ENCODE measurements around the gene YIF1A. TPM values are rescaled to one million over a fixed set of nuclear protein-coding genes. Genes with fewer than 3 reads are reported as not detected.

YIF1A gene
- total RNA-seq, 1 experiment from 2014 or later, result 81.8 TPM

DNA sequence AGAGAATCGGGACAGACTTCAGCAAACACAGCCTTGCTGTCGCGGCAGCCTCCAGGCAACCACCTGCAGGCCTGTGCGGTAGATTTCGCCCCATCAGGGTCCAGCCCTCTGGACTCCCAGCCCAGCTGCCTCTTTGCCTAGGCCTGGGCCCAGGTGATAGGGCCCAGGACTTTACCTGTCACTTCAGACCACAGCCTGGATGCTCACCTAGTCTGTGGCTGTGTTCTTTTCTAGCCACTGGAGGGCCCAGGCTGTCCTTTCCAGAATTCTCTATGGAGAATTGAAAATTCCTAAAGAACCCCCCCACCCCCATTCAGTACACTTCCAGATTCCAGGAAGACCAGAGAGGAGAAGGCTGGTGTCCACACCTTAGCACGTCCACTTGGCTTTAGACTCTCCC lies 51.1 kb downstream of the YIF1A start:
- Histone ChIP-seq H3K27me3 (ENCODE audit: insufficient read depth, low read depth) (no peaks in the 10 kb centered on the region), H3K9me2 (ENCODE audit: insufficient read depth) (no peaks in the 10 kb centered on the region), H3K79me2 (ENCODE audit: low read depth) (no peaks in the 10 kb centered on the region), H3K4me3 (no peak overlapping the region), H3K27ac (no peak overlapping the region), H2AFZ (no peak overlapping the region), H3K4me2 (no peak overlapping the region), H4K20me1 (ENCODE audit: insufficient read depth) (no peaks in the 10 kb centered on the region; the same call in none of the 2 replicates), H3K36me3 (ENCODE audit: low read depth) (no peaks in the 10 kb centered on the region), H3F3A (ENCODE audit: insufficient read depth, low read depth) (no peaks in the 10 kb centered on the region), H3K4me1 (replicated peaks; ENCODE audit: insufficient read depth) (no peaks in the 10 kb centered on the region), H3K9me3 (ENCODE audit: insufficient read depth, low read depth) (no peaks in the 10 kb centered on the region)
- no TSS peak for BruUV-seq (replicated peaks)
- CTCF ChIA-PET, result no interaction called here
- POLR2A ChIA-PET (ENCODE audit: unreplicated experiment), result no interaction called here
- intact Hi-C loops (cut with micrococcal nuclease; ENCODE audit: unreplicated experiment), result no loop called here
- TF ChIP-seq EZH2 (IDR thresholded peaks at IDR 0.05; ENCODE audit: low read depth), result no peak
- TF ChIP-seq, protein P1, sequence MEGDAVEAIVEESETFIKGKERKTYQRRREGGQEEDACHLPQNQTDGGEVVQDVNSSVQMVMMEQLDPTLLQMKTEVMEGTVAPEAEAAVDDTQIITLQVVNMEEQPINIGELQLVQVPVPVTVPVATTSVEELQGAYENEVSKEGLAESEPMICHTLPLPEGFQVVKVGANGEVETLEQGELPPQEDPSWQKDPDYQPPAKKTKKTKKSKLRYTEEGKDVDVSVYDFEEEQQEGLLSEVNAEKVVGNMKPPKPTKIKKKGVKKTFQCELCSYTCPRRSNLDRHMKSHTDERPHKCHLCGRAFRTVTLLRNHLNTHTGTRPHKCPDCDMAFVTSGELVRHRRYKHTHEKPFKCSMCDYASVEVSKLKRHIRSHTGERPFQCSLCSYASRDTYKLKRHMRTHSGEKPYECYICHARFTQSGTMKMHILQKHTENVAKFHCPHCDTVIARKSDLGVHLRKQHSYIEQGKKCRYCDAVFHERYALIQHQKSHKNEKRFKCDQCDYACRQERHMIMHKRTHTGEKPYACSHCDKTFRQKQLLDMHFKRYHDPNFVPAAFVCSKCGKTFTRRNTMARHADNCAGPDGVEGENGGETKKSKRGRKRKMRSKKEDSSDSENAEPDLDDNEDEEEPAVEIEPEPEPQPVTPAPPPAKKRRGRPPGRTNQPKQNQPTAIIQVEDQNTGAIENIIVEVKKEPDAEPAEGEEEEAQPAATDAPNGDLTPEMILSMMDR (conservative IDR thresholded peaks at IDR 0.05), result no peak
- no peak for DNase-seq

DNA sequence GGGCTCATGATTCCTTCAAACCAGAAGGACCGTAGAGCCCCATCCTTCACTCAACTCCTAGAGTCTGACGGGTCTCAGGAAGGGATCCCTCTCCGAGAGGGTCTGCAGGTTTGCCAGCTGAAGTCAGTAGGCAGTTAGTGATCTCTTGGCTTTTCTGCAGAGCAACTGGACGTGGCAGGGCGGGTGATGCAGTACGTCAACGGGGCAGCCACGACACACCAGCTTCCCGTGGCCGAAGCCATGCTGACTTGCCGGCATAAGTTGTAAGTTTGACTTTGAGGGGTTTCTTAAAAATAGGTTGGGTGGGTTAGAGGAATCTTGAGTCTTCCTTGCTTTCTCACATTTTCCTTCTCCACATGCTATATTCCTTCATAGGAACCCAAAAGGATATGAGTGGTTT lies 53.8 kb downstream of the YIF1A start:
- Histone ChIP-seq H3K27me3 (ENCODE audit: insufficient read depth, low read depth) (no peaks in the 10 kb centered on the region), H2AFZ (no peak overlapping the region), H3K4me1 (replicated peaks; ENCODE audit: insufficient read depth) (no peaks in the 10 kb centered on the region), H3K9me2 (ENCODE audit: insufficient read depth) (no peaks in the 10 kb centered on the region), H4K20me1 (ENCODE audit: insufficient read depth) (no peaks in the 10 kb centered on the region; the same call in none of the 2 replicates), H3F3A (ENCODE audit: insufficient read depth, low read depth) (no peaks in the 10 kb centered on the region), H3K27ac (no peak overlapping the region), H3K36me3 (ENCODE audit: low read depth) (no peaks in the 10 kb centered on the region), H3K79me2 (ENCODE audit: low read depth) (no peaks in the 10 kb centered on the region), H3K9me3 (ENCODE audit: insufficient read depth, low read depth) (no peaks in the 10 kb centered on the region), H3K4me3 (no peak overlapping the region), H3K4me2 (no peak overlapping the region)
- DNase-seq, result no peak
- POLR2A ChIA-PET (ENCODE audit: unreplicated experiment), result interaction anchor here (0.6 kb wide), 1 partner anchor 72 kb away, joined by 4 read pairs; no protein-coding TSS in a partner anchor
- BruUV-seq (replicated peaks), result no TSS peak
- CTCF ChIA-PET, result interaction anchor here (0.6 kb wide), 1 partner anchor 406 kb away, joined by 4 read pairs; no protein-coding TSS in a partner anchor
- intact Hi-C loops (cut with micrococcal nuclease; ENCODE audit: unreplicated experiment), result no loop called here
- TF ChIP-seq, protein P1 (conservative IDR thresholded peaks at IDR 0.05), result no peak
- no peak for TF ChIP-seq EZH2 (IDR thresholded peaks at IDR 0.05; ENCODE audit: low read depth)

Other genes starting within 250 kb of the YIF1A start
- not detected in 2 replicates for gene GAL3ST3, start 240.0 kb downstream of the YIF1A start, total RNA-seq (2021)
- 221 and 224 TPM in 2 replicates for gene SF3B2, start 236.8 kb downstream of the YIF1A start, total RNA-seq (2021)
- gene PACS1, start 218.9 kb downstream of the YIF1A start, total RNA-seq (2021), result 100 and 102 TPM in 2 replicates
- 48.3 and 58.4 TPM in 2 replicates for gene KLC2, start 31.4 kb downstream of the YIF1A start, total RNA-seq (2021)
- 209 and 232 TPM in 2 replicates for gene RAB1B, start 20.5 kb downstream of the YIF1A start, total RNA-seq (2021)
- gene CNIH2, start 11.0 kb downstream of the YIF1A start, total RNA-seq (2021), result 5.5 and 6.8 TPM in 2 replicates
- gene TMEM151A, start 2.8 kb upstream of the YIF1A start, total RNA-seq (2021), result 0.15 and 0.22 TPM in 2 replicates
- not detected in 2 replicates for gene CD248, start 27.9 kb upstream of the YIF1A start, total RNA-seq (2021)
- gene RIN1, start 47.3 kb upstream of the YIF1A start, total RNA-seq (2021), result 15.5 and 19.5 TPM in 2 replicates
- gene BRMS1, start 56.0 kb upstream of the YIF1A start, total RNA-seq (2021), result 43.2 and 54.3 TPM in 2 replicates
- gene B4GAT1, start 58.5 kb upstream of the YIF1A start, total RNA-seq (2021), result 22.8 and 28.5 TPM in 2 replicates
- 28.9 and 36.1 TPM in 2 replicates for gene SLC29A2, start 82.6 kb upstream of the YIF1A start, total RNA-seq (2021)
- not detected in 2 replicates for gene NPAS4, start 131.9 kb upstream of the YIF1A start, total RNA-seq (2021)
- gene MRPL11, start 149.7 kb upstream of the YIF1A start, total RNA-seq (2021), result 138 and 140 TPM in 2 replicates
- gene PELI3, start 177.8 kb upstream of the YIF1A start, total RNA-seq (2021), result 14.0 and 18.0 TPM in 2 replicates
- gene DPP3, start 191.3 kb upstream of the YIF1A start, total RNA-seq (2021), result 76.2 and 80.0 TPM in 2 replicates
- gene BBS1, start 221.5 kb upstream of the YIF1A start, total RNA-seq (2021), result 56.1 and 63.4 TPM in 2 replicates